SU-DHL-6 (cell line): ENCODE data around the gene CD101.

ENCODE experiments used
- H2AFZ ChIP-seq: fragments of 200-600 bp; sonication (generic); 2 replicates; pipeline ENCODE4 v1.6.1; 2014; ENCODE audit warnings: low read depth, mild to moderate bottlenecking, moderate library complexity, mixed read lengths, antibody characterized with exemption, low read length; ENCODE audit not compliant: severe bottlenecking
- H3F3A ChIP-seq: fragments of 200-600 bp; shearing (Covaris generic); 2 replicates; pipeline ENCODE4 v1.6.0; 2016; ENCODE audit warnings: antibody characterized with exemption, mild to moderate bottlenecking; ENCODE audit not compliant: insufficient read depth
- H3K27ac ChIP-seq: fragments of 200-600 bp; sonication (generic); 2 replicates; pipeline ENCODE4 v1.5.1; 2016; ENCODE audit warnings: low read depth, mild to moderate bottlenecking, low read length, moderate library complexity, mixed read lengths
- H3K27me3 ChIP-seq: fragments of 200-600 bp; sonication (generic), shearing (Covaris generic); 2 replicates; pipeline ENCODE4 v1.6.0; 2014; ENCODE audit warnings: mild to moderate bottlenecking, low read length
- H3K36me3 ChIP-seq: fragments of 200-600 bp; sonication (generic); 2 replicates; pipeline ENCODE4 v1.6.1; 2014; ENCODE audit warnings: mild to moderate bottlenecking, low read length, mixed read lengths
- H3K4me2 ChIP-seq: fragments of 300-600, 200-600 bp; shearing (Covaris generic), sonication (generic); 2 replicates; pipeline ENCODE4 v1.6.0; 2014; ENCODE audit warnings: low read length, low read depth, mild to moderate bottlenecking; ENCODE audit not compliant: poor library complexity, severe bottlenecking
- H3K4me3 ChIP-seq: fragments of 200-600 bp; sonication (generic); 2 replicates; pipeline ENCODE4 v1.5.1; 2014; ENCODE audit warnings: antibody characterized with exemption, low read length, mild to moderate bottlenecking, mixed read lengths; ENCODE audit not compliant: insufficient read depth, poor library complexity, severe bottlenecking
- H3K79me2 ChIP-seq: fragments of 200-600 bp; sonication (generic); 2 replicates; pipeline ENCODE4 v1.6.1; 2014; ENCODE audit warnings: mild to moderate bottlenecking, low read length, moderate library complexity; ENCODE audit not compliant: insufficient read depth
- H3K9ac ChIP-seq: fragments of 200-600 bp; sonication (generic); 2 replicates; pipeline ENCODE4 v1.7.0; 2014; ENCODE audit warnings: mild to moderate bottlenecking, low read length
- H3K9me2 ChIP-seq: fragments of 200-600 bp; sonication (generic); replicated peaks from 2 replicates; pipeline ENCODE4 v1.6.1; 2014; ENCODE audit warnings: low read length; ENCODE audit not compliant: insufficient read depth
- H3K9me3 ChIP-seq: fragments of 200-600 bp; sonication (generic); 2 replicates; pipeline ENCODE4 v1.6.1; 2014; ENCODE audit warnings: low read length, mixed read lengths; ENCODE audit not compliant: insufficient read depth
- H4K20me1 ChIP-seq: fragments of 200-600 bp; sonication (generic); 2 replicates; pipeline ENCODE4 v1.6.1; 2014; ENCODE audit warnings: low read depth, mild to moderate bottlenecking, antibody characterized with exemption, low read length, moderate library complexity, mixed read lengths
- CTCF ChIP-seq: fragments of 200-600 bp; sonication (generic); IDR thresholded peaks from one replicate; pipeline ENCODE4 v1.5.1; 2017; ENCODE audit warnings: antibody characterized with exemption, mild to moderate bottlenecking, low read length, moderate library complexity; ENCODE audit not compliant: insufficient read depth, poor library complexity, severe bottlenecking
- EZH2phosphoT487 ChIP-seq: fragments of 200-600 bp; sonication (generic), shearing (Covaris generic); conservative IDR thresholded peaks from 2 replicates; pipeline ENCODE4 v1.6.1; 2018; ENCODE audit warnings: mild to moderate bottlenecking, antibody characterized with exemption, low read length, moderate library complexity, mixed read lengths

Gene CD101

GRCh38 chr1:116999596-116999995, 2.0 kb upstream of the CD101 start:
- Histone ChIP-seq H3K9me3 (no peaks in the 10 kb centered on the region), H3K27me3 (no peaks in the 10 kb centered on the region), H3K27ac (no peak overlapping the region), H3F3A (no peaks in the 10 kb centered on the region), H3K79me2 (no peaks in the 10 kb centered on the region), H3K36me3 (no peaks in the 10 kb centered on the region), H3K9ac (no peak overlapping the region), H2AFZ (no peak overlapping the region), H3K9me2 (no peaks in the 10 kb centered on the region), H4K20me1 (no peaks in the 10 kb centered on the region), H3K4me3 (no peak overlapping the region), H3K4me2 (no peak overlapping the region)
- no peak for TF ChIP-seq CTCF
- TF ChIP-seq EZH2phosphoT487: no peak

GRCh38 chr1:117000142-117000541, 1.4 kb upstream of the CD101 start:
- Histone ChIP-seq H3K27me3 (no peaks in the 10 kb centered on the region), H3K4me3 (no peak overlapping the region), H3K9me2 (no peaks in the 10 kb centered on the region), H2AFZ (no peak overlapping the region), H3K4me2 (no peak overlapping the region), H3K36me3 (no peaks in the 10 kb centered on the region), H4K20me1 (no peaks in the 10 kb centered on the region), H3F3A (no peaks in the 10 kb centered on the region), H3K79me2 (no peaks in the 10 kb centered on the region), H3K9ac (no peak overlapping the region), H3K27ac (no peak overlapping the region), H3K9me3 (no peaks in the 10 kb centered on the region)
- TF ChIP-seq CTCF: no peak
- TF ChIP-seq EZH2phosphoT487: no peak

GRCh38 chr1:117003223-117003875, 1.8 kb downstream of the CD101 start:
- Histone ChIP-seq H3K9me3 (no peaks in the 10 kb centered on the region), H3F3A (no peaks in the 10 kb centered on the region), H4K20me1 (no peaks in the 10 kb centered on the region), H2AFZ (no peak overlapping the region), H3K4me3 (no peak overlapping the region), H3K4me2 (no peak overlapping the region), H3K36me3 (no peaks in the 10 kb centered on the region), H3K9me2 (no peaks in the 10 kb centered on the region), H3K79me2 (no peaks in the 10 kb centered on the region), H3K9ac (no peak overlapping the region), H3K27me3 (no peaks in the 10 kb centered on the region), H3K27ac (no peak overlapping the region)
- TF ChIP-seq EZH2phosphoT487: no peak
- TF ChIP-seq CTCF: no peak
